22Rv1 (cell line): Measurements from ENCODE around the gene ANXA4.

ENCODE experiments used
- CTCF ChIP-seq: fragments of 450-650 bp; IDR thresholded peaks from 2 replicates; pipeline ENCODE4 v1.5.1; 2017; ENCODE audit warnings: mild to moderate bottlenecking
- ZFX ChIP-seq: fragments of 450-650 bp; IDR thresholded peaks from 2 replicates; pipeline ENCODE4 v1.6.1; 2017; ENCODE audit warnings: antibody characterized with exemption, borderline replicate concordance

- TF ChIP-seq CTCF, result no peak
- TF ChIP-seq ZFX, result no peak
Observed at GRCh38 chr2:69734035-69734611, 7.8 kb upstream of the ANXA4 start.
